IMR-90 (cell line): ENCODE data around the gene TEC. TPM values are rescaled to one million over a fixed set of nuclear protein-coding genes. Genes with fewer than 3 reads are reported as not detected.

Experiments
- ATAC-seq: fragments of 200-7000 bp; cut with Tn5 transposase; 2 replicates; pipeline ENCODE4 v1.9.1; 2020; ENCODE audit warnings: low read depth, mild to moderate bottlenecking, moderate library complexity
- BruUV-seq: library from RNA; stranded (reverse); fragments of 400-500 nt; replicated peaks from 2 replicates; lab custom pipeline; 2021; lab: Mats Ljungman, UMichigan
- CTCF ChIA-PET: fragments of 300-600 bp; formaldehyde crosslinking; extraction: SDS; loops from one replicate; lab custom pipeline; 2021; ENCODE audit warnings: antibody characterized with exemption; lab: Yijun Ruan, JAX
- POLR2A ChIA-PET: fragments of 300-600 bp; sonication (Branson Sonifier 250); formaldehyde crosslinking; loops from one replicate; lab custom pipeline; 2022; ENCODE audit warnings: antibody characterized with exemption; ENCODE audit not compliant: unreplicated experiment; lab: Charles Lee
- DNase-seq: peaks from one replicate; pipeline ENCODE4 v3.0.0; 2013
- H2AFZ ChIP-seq: replicated peaks from 2 replicates; pipeline ENCODE3; 2013; ENCODE audit warnings: low read length, mild to moderate bottlenecking; ENCODE audit not compliant: poor library complexity
- H2AK5ac ChIP-seq: 2 replicates; pipeline ENCODE4 v1.6.1; 2013; ENCODE audit warnings: low read depth, low read length, inconsistent platforms
- H2AK9ac ChIP-seq: replicated peaks from 2 replicates; pipeline ENCODE3; 2013; ENCODE audit warnings: mild to moderate bottlenecking, low read depth, low read length, moderate library complexity; ENCODE audit not compliant: poor library complexity
- H2BK120ac ChIP-seq: 2 replicates; pipeline ENCODE4 v1.6.1; 2013; ENCODE audit warnings: low read depth, low read length, inconsistent platforms
- H2BK15ac ChIP-seq: 3 replicates; pipeline ENCODE4 v1.6.1; 2013; ENCODE audit warnings: low read depth, low read length, inconsistent platforms
- H2BK20ac ChIP-seq: 2 replicates; pipeline ENCODE4 v1.6.1; 2013; ENCODE audit warnings: low read depth, mild to moderate bottlenecking, inconsistent platforms, low read length, moderate library complexity
- H2BK5ac ChIP-seq: 2 replicates; pipeline ENCODE4 v1.6.1; 2013; ENCODE audit warnings: mild to moderate bottlenecking, low read depth, low read length, inconsistent platforms; ENCODE audit not compliant: poor library complexity, severe bottlenecking
- H3K14ac ChIP-seq: replicated peaks from 2 replicates; pipeline ENCODE4 v1.6.1; 2013; ENCODE audit warnings: low read depth, low read length, inconsistent platforms
- H3K18ac ChIP-seq: 2 replicates; pipeline ENCODE4 v1.6.1; 2013; ENCODE audit warnings: low read depth, low read length, control low read depth
- H3K23ac ChIP-seq: 2 replicates; pipeline ENCODE4 v1.6.1; 2013; ENCODE audit warnings: low read depth, low read length, inconsistent platforms
- H3K27ac ChIP-seq: 2 replicates; pipeline ENCODE4 v1.5.1; 2013; ENCODE audit warnings: mild to moderate bottlenecking, control low read depth, low read length; ENCODE audit not compliant: insufficient read depth
- H3K27me3 ChIP-seq: 2 replicates; pipeline ENCODE4 v1.6.1; 2013; ENCODE audit warnings: low read length; ENCODE audit not compliant: control insufficient read depth, insufficient read depth
- H3K36me3 ChIP-seq: 2 replicates; pipeline ENCODE4 v1.6.1; 2013; ENCODE audit warnings: low read length, mixed read lengths; ENCODE audit not compliant: control insufficient read depth, insufficient read depth
- H3K4ac ChIP-seq: 2 replicates; pipeline ENCODE4 v1.6.1; 2013; ENCODE audit warnings: low read depth, low read length, inconsistent platforms
- H3K4me1 ChIP-seq: 2 replicates; pipeline ENCODE4 v1.6.1; 2013; ENCODE audit warnings: low read length, mixed read lengths; ENCODE audit not compliant: control insufficient read depth, insufficient read depth
- H3K4me2 ChIP-seq: 2 replicates; pipeline ENCODE4 v1.6.1; 2013; ENCODE audit warnings: low read depth, mild to moderate bottlenecking, control low read depth, low read length, moderate library complexity
- H3K4me3 ChIP-seq: 2 replicates; pipeline ENCODE4 v1.5.1; 2013; ENCODE audit warnings: low read depth, mild to moderate bottlenecking, control low read depth, low read length, moderate library complexity; ENCODE audit not compliant: insufficient read depth
- H3K56ac ChIP-seq: 2 replicates; pipeline ENCODE4 v1.6.1; 2013; ENCODE audit warnings: low read length, inconsistent platforms; ENCODE audit not compliant: insufficient read depth; ENCODE audit errors: extremely low read depth
- H3K79me1 ChIP-seq, 2 experiments: 2 replicates each; pipeline ENCODE4 v1.6.1; 2013; ENCODE audit warnings: low read length in 2 of 2, inconsistent platforms in 1 of 2, low read depth in 1 of 2
- H3K9ac ChIP-seq: 2 replicates; pipeline ENCODE4 v1.6.1; 2013; ENCODE audit warnings: low read depth, low read length, control low read depth
- H3K9me1 ChIP-seq: 2 replicates; pipeline ENCODE4 v1.6.1; 2013; ENCODE audit warnings: low read length, inconsistent platforms; ENCODE audit not compliant: insufficient read depth
- H3K9me3 ChIP-seq: 2 replicates; pipeline ENCODE4 v1.6.1; 2013; ENCODE audit warnings: low read length; ENCODE audit not compliant: control insufficient read depth, insufficient read depth
- H4K20me1 ChIP-seq: 2 replicates; pipeline ENCODE4 v1.6.1; 2013; ENCODE audit warnings: low read length, inconsistent platforms; ENCODE audit not compliant: insufficient read depth
- H4K5ac ChIP-seq: 2 replicates; pipeline ENCODE4 v1.6.1; 2013; ENCODE audit warnings: mild to moderate bottlenecking, low read depth, low read length, control low read depth
- H4K8ac ChIP-seq, 2 experiments: 2 replicates each; pipeline ENCODE4 v1.6.1; 2013; ENCODE audit warnings: low read depth in 2 of 2, low read length in 2 of 2, control low read depth in 1 of 2, inconsistent platforms in 1 of 2
- H4K91ac ChIP-seq: 2 replicates; pipeline ENCODE4 v1.6.1; 2013; ENCODE audit warnings: low read depth, low read length, inconsistent platforms; ENCODE audit not compliant: insufficient read depth
- BHLHE40 ChIP-seq: fragments of 150-350 bp; IDR thresholded peaks from 2 replicates; pipeline ENCODE4 v1.6.1; 2016; ENCODE audit warnings: mild to moderate bottlenecking, low read depth, low read length
- CEBPB ChIP-seq: IDR thresholded peaks from 2 replicates; pipeline ENCODE4 v1.6.1; 2012; ENCODE audit warnings: low read depth, low read length, improper control_type of control experiment
- CHD1 ChIP-seq: IDR thresholded peaks from 2 replicates; pipeline ENCODE4 v1.6.1; 2012; ENCODE audit warnings: low read depth, low read length, improper control_type of control experiment
- FOS ChIP-seq: fragments of 150-350 bp; IDR thresholded peaks from 2 replicates; pipeline ENCODE4 v1.6.1; 2016; ENCODE audit warnings: low read depth, low read length
- MAFK ChIP-seq: IDR thresholded peaks from 2 replicates; pipeline ENCODE4 v1.6.1; 2012; ENCODE audit warnings: low read depth, low read length, improper control_type of control experiment
- MXI1 ChIP-seq: IDR thresholded peaks from 2 replicates; pipeline ENCODE4 v1.6.1; 2012; ENCODE audit warnings: low read depth, mild to moderate bottlenecking, low read length, moderate library complexity, borderline replicate concordance
- NFE2L2 ChIP-seq: fragments of 150-350 bp; IDR thresholded peaks from 2 replicates; pipeline ENCODE4 v1.6.1; 2016; ENCODE audit warnings: low read depth, mild to moderate bottlenecking, low read length
- POLR2A ChIP-seq: IDR thresholded peaks from 2 replicates; pipeline ENCODE4 v1.6.1; 2012; ENCODE audit warnings: mild to moderate bottlenecking, low read depth, low read length
- RCOR1 ChIP-seq: IDR thresholded peaks from 2 replicates; pipeline ENCODE4 v1.6.1; 2012; ENCODE audit warnings: mild to moderate bottlenecking, low read length, improper control_type of control experiment; ENCODE audit not compliant: insufficient replicate concordance
- RFX5 ChIP-seq: IDR thresholded peaks from 2 replicates; pipeline ENCODE4 v1.8.0; 2012; ENCODE audit warnings: low read depth, mild to moderate bottlenecking, low read length, moderate library complexity
- WGBS, 2 experiments: methylation state at CpG; one replicate each; pipeline versions ENCODE4 v1.1.5 to v1.1.7; 2013; ENCODE audit warnings: missing lambda C conversion rate in 2 of 2; ENCODE audit not compliant: insufficient read length in 1 of 2; ENCODE audit errors: extremely low coverage in 2 of 2; 5-methylcytosine and 5-hydroxymethylcytosine counted together
- dilution Hi-C: fragments of 300-500 bp; cut with HindIII; formaldehyde crosslinking; loops from one replicate; pipeline ENCODE4 v1.14.3; 2018; ENCODE audit warnings: low sequenced_read_pairs; ENCODE audit not compliant: unreplicated experiment
- in situ Hi-C: fragments of 300-500 bp; cut with MboI; formaldehyde crosslinking; loops from 3 replicates; pipeline ENCODE4 v1.14.3; 2019; ENCODE audit warnings: low sequenced_read_pairs, inconsistent platforms, mixed read lengths
- intact Hi-C: fragments of 100-400 bp; cut with micrococcal nuclease; formaldehyde crosslinking; loops from 2 replicates; pipeline ENCODE4 v1.10.0; 2022
- polyA plus RNA-seq, 3 experiments: library from polyadenylated mRNA; depleted of rRNA; stranded (reverse); fragments of >200 nt; gene quantifications; 2 replicates each; pipeline ENCODE4 v1.2.3, GENCODE V29; 2012; ENCODE audit warnings: low replicate concordance in 1 of 3
- total RNA-seq: library from RNA; depleted of rRNA; stranded (reverse); fragments of >200 nt; gene quantifications from 2 replicates; pipeline ENCODE4 v1.2.3, GENCODE V29; 2012
- TF ChIP-seq, protein P1 (sequence below): fragments of 150-350 bp; IDR thresholded peaks from 2 replicates; pipeline ENCODE4 v1.6.1; 2016; ENCODE audit warnings: low read depth, mild to moderate bottlenecking, low read length, moderate library complexity, borderline replicate concordance
- TF ChIP-seq, protein P2 (sequence below): fragments of 150-350 bp; IDR thresholded peaks from 2 replicates; pipeline ENCODE4 v1.6.1; 2017; ENCODE audit warnings: mild to moderate bottlenecking, antibody characterized with exemption, low read length, low read depth
- TF ChIP-seq, protein P3 (sequence below): conservative IDR thresholded peaks from 2 replicates; pipeline ENCODE4 v1.5.1; 2012; ENCODE audit warnings: mild to moderate bottlenecking, low read depth, low read length, improper control_type of control experiment

The TEC gene
- total and polyA plus RNA-seq, 2 of the 4 experiments (the other 2 are of a cell fraction): 0.39 to 0.54 TPM

DNA sequence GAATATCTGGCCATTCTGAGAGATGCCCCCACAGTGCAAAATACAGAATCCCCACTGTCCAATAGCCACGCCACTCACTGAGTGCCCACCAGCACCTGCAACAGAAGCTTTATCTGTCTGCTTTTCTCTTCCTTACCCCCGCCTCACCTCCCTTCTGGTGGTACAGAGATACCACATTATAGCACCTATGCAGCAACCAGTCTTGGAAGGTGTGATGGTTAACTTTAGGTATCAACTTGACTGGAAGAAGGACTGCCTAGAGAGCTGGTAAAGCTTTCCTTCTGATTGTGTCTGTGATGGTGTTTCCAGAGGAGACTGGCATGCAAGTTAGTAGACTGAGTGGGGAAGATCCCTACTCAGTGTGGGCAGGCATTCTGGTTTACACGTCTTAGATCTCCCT lies 73.8 kb downstream of the TEC start:
- Histone ChIP-seq H4K8ac (no peak overlapping the region), H4K91ac (no peak overlapping the region), H3K9me1 (no peaks in the 10 kb centered on the region; the same call in 1 of the 2 replicates), H3K9me3 (no peaks in the 10 kb centered on the region), H4K5ac (no peak overlapping the region), H2AFZ (no peak overlapping the region), H3K4ac (no peak overlapping the region), H2BK15ac (no peak overlapping the region), H3K4me2 (no peak overlapping the region; the same call in 1 of the 2 replicates), H2BK5ac (no peak overlapping the region), H3K36me3 (no peaks in the 10 kb centered on the region), H3K4me1 (peaks cover 4% of the 10 kb centered on the region; the same call in 1 of the 2 replicates), H3K9ac (no peak overlapping the region), H2BK20ac (no peak overlapping the region), H3K4me3 (no peak overlapping the region), H3K18ac (no peak overlapping the region; the same call in 1 of the 2 replicates), H4K20me1 (no peaks in the 10 kb centered on the region), H2BK120ac (no peak overlapping the region), H3K27ac (no peak overlapping the region), H3K56ac (no peak overlapping the region), H3K23ac (no peak overlapping the region), H2AK9ac (no peak overlapping the region), H3K27me3 (peaks cover 2% of the 10 kb centered on the region), H3K79me1 (no peaks in the 10 kb centered on the region), H2AK5ac (no peak overlapping the region), H3K14ac (no peak overlapping the region)
- dilution Hi-C loops (no loop called here), in situ Hi-C loops (no loop called here), intact Hi-C loops (no loop called here)
- ChIA-PET CTCF (no interaction called here), POLR2A (no interaction called here)
- DNase-seq (no peak), ATAC-seq (no peak)
- BruUV-seq: no TSS peak
- TF ChIP-seq, protein P1, sequence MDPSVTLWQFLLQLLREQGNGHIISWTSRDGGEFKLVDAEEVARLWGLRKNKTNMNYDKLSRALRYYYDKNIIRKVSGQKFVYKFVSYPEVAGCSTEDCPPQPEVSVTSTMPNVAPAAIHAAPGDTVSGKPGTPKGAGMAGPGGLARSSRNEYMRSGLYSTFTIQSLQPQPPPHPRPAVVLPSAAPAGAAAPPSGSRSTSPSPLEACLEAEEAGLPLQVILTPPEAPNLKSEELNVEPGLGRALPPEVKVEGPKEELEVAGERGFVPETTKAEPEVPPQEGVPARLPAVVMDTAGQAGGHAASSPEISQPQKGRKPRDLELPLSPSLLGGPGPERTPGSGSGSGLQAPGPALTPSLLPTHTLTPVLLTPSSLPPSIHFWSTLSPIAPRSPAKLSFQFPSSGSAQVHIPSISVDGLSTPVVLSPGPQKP: no peak
- TF ChIP-seq MAFK: no peak
- TF ChIP-seq, protein P2, sequence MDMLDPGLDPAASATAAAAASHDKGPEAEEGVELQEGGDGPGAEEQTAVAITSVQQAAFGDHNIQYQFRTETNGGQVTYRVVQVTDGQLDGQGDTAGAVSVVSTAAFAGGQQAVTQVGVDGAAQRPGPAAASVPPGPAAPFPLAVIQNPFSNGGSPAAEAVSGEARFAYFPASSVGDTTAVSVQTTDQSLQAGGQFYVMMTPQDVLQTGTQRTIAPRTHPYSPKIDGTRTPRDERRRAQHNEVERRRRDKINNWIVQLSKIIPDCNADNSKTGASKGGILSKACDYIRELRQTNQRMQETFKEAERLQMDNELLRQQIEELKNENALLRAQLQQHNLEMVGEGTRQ: no peak
- TF ChIP-seq BHLHE40: no peak
- no peak for TF ChIP-seq MXI1
- TF ChIP-seq POLR2A: no peak
- TF ChIP-seq FOS: no peak
- TF ChIP-seq, protein P3, sequence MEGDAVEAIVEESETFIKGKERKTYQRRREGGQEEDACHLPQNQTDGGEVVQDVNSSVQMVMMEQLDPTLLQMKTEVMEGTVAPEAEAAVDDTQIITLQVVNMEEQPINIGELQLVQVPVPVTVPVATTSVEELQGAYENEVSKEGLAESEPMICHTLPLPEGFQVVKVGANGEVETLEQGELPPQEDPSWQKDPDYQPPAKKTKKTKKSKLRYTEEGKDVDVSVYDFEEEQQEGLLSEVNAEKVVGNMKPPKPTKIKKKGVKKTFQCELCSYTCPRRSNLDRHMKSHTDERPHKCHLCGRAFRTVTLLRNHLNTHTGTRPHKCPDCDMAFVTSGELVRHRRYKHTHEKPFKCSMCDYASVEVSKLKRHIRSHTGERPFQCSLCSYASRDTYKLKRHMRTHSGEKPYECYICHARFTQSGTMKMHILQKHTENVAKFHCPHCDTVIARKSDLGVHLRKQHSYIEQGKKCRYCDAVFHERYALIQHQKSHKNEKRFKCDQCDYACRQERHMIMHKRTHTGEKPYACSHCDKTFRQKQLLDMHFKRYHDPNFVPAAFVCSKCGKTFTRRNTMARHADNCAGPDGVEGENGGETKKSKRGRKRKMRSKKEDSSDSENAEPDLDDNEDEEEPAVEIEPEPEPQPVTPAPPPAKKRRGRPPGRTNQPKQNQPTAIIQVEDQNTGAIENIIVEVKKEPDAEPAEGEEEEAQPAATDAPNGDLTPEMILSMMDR: no peak
- TF ChIP-seq CHD1: no peak
- TF ChIP-seq RFX5: no peak
- no peak for TF ChIP-seq RCOR1
- TF ChIP-seq NFE2L2: no peak
- no peak for TF ChIP-seq CEBPB
- no CpG with 5 or more reads among the region's 3 CpGs for WGBS, 2 experiments
